DMS53 treated with DMSO at 0.1 percent for 48 hours (cell line): ENCODE measurements around the gene ZBTB38.

ENCODE experiments used
- DNase-seq: peaks from one replicate; lab custom pipeline; 2025; ENCODE audit not compliant: unreplicated experiment; lab: John Stamatoyannopoulos, UW

Gene ZBTB38

DNA sequence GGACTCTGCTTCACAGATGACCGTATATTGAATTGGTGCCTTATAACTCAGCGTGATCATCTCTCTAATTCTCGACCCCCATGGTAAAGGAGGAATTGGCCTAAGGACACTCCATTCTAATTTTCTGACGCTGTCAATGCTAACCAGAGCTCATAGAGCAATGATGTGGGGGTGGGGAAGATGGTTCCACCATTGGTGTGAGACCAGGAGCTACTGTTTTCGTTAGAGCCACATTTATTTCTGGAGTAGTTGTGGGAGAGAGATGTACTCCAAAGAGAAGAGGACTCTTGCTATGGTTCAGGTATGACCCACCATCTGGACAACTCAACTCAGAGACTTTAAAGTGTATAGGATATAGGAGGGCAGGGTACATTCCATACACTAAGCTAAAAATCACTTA is 16.3 kb downstream of the ZBTB38 start:
- DNase-seq: no peak

DNA sequence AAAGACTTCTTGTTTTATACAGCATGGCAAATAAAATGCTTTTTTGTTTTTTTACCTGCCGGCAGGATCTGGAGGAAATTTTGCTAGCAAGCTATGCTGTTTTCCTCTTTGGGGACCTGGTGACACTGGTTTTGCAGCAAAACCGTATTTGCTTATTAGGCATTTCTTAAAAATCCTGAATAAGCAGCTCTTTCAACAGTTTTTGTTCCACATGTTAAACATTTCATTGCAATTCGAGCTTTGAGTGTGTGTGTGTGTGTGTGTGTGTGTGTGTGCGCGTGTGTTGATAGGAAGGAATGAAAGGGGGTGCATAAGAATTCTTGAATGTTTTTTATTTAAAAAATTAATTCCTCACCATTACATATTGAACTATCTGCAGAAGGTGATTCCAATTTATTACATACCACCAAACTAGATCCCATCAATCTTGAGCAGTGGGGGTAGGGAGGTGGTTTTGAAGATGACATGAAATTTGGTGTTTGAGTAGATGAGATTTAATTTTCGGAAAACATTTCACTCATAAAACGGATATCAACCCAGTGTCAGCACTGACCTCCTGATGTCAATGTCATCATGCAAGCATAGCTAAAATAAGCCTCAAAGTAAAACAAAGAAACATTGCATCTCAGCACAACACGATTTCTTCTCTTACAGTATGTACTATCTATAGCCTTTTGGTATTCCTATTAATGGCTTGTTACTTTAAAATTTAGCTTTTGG is 17.3 kb downstream of the ZBTB38 start:
- DNase-seq: no peak

DNA sequence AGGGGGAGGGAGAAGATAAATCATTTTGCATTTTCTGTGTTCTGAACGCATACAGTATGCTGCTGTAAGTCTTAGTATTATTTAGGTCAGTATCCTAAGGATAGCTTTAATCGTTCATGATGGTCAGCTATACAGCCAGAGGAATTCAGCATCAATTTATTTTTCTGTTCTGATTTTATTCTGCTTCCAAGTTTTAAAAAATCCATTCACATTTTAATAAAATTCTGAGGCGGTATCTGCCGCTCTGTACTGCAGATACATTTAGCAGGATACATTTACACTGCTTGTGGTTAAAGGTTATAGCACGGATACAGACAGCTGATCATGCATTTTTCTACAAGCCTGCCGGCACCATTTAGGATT is 17.8 kb downstream of the ZBTB38 start:
- no peak for DNase-seq

DNA sequence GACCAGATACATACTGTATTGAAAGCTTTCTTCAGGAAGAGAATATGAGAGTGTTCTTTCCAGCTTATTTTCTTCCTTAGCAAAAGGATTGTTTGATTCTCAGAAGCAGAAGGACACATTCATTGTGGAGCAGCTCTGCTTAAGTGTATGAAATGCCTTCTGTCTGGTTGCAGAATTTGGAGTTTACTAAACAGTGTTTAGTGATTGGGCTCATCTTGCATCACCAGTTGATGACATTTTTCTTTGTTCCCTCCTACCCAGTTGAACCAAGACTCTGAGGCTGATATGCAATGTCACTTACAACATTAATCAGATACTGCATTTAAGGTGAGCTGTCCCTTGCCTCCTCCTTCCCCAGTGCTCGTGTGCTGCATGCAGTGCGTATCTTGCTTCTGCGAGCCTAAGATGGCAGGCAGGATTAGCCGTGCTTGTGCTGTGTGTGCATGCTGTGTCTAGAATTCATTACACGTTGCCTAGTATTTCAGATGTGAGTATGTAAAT is 18.4 kb downstream of the ZBTB38 start:
- DNase-seq: no peak

DNA sequence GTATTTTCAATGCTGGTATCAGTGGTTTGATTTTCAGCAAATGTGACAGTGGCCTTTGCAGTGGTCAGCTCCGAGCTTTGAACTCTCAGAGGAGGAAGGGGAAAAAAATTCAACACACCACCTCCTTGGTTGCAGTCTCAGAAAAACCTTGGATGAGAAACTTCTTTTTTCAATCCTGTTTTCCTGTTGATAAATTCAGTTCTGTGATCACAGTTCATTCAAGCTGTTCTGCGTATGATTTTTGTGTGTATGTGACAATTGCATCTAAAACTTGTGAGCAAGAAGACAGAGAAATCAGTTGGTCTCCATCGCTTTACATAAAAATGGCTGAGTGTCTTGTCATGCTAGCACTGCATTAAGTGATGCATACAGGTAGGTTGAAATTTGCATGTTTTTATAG is 19.2 kb downstream of the ZBTB38 start:
- DNase-seq: no peak

DNA sequence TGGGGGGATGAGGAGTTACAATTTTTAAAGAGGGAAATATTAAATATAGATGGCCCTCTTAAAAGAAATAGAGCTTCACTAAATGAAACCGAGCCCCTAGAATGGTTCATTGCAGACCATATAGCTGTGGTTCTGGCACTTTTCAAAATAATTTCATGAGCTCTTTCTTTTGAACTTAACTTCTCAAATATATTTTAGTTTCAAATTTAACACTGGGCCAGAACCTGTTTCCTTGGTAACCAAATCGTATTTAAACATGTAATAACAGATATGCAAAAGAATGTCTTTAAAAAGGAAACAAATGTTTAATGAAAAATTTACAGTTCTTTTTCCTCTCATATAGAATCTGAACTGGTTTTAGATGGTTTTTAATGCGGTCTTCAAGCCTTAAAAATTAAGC is 20.1 kb downstream of the ZBTB38 start:
- no peak for DNase-seq

DNA sequence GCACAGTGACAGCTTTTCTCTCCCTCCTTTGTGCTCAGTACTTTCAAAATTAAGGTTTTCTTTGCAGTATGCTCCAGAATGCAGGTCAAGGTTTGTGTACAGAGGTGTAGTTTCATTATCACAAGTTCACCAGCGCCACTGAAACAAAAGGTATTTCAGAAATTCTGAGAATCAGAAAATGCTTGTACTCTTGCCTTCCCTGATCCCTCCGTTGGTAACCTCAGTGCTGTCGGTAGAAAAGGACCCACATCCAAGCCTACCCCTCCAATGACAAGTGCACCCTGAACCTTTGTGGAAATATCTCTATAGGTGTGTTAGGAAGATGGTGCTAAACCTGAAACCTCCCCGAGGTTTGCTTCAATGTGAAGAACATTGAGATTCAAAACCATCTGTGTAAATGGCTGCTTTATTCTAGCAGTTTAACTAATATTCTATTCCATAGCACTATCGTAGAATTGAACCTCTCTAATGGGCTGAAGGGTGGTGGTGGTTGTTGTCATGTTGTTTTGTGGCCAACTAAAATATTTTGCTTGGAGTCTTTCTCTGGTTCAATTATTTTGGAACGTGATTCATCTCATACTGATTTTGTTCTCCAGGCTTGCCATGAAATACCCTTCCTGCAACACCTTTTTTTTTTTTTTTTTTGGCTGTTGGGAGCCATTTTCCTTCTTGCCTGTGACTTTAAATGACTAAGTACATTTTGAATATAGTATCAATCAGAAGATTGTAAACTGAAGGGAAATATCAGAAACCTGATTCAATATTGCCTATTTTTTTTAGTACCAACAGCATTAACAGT is 20.7 kb downstream of the ZBTB38 start:
- no peak for DNase-seq

DNA sequence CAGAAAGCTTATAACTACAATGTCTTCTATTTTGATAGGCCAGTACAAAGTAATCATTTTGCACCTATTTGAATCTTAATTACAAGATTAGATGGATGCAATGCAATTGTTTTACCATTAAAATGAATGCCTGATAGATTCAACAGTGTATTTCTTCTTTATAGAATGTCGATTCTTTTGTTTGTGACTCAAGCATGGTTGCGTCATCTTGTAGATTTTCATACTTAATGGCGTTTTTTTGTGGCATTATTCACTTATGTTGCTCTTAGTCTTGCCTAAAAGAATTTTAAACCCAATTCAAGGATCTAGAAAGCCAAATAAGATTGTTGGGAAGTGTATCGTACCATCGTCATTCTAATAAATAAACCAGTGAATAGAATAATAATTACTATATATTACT is 21.4 kb downstream of the ZBTB38 start:
- DNase-seq: no peak

DNA sequence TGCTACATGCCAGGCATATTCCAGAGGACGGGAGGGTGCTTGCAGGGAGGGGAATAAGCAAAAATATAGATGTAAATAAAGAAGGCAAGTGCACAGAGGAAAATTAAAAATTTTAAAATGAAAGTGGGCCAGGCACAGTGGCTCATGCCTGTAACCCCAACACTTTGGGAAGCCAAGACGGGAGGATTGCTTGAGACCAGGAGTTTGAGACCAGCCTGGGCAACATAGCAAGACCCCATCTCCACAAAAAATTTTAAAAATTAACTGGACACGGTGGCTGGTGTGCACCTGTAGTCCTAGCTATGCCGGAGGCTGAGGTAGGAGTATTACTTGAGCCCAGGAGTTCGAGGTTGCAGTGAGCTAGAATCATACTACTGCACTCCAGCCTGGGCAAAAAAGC is 22.4 kb downstream of the ZBTB38 start:
- DNase-seq: no peak

DNA sequence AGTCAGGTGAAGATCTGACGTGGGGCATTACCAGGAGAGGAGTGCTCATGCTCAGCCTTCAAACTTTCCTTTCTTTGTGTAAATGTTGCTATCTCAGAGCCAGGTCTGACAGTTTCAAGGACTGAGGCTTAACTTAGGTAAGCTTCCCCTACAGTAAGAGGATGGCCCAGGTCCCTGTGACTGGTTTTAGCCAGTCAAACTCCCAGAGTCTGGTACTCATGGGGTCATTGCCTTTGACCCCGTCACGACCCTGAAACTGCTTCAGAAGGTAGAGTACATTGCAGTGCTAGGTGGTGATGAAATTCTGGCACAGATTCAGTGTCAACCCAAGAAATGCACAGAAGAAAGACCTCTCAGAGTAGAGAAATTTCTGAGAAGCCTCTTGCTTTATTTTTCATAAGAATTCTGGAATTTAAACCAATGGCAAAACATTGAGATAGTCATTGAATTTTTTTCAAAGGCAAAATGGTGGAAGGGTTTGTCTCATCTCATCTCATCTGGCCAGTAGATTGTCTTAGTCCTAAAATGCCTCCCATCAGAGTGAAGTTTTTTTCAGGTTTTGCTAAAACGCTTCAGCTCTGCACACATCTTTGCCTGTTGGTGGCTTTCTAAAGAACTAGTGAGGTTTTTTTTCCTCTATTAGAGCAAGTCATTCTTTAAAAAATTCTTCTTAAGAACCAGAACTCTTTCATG is 23.1 kb downstream of the ZBTB38 start:
- DNase-seq: no peak

DNA sequence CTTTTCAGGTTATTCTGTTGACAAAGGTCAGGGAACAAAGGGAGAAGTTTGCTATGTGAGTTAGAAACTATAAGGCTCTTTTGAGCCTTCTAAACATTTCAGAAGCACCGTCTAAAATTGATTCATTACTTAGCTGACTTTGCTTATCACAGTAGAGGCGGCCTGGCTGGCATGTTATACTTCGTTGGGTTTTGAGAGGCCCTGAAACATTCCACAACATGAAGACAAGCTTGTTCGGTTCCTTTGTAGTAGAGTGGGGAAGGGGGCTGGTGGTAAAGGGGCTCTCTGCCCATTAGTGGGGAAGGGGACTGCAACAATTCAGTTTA is 23.6 kb downstream of the ZBTB38 start:
- DNase-seq: no peak

DNA sequence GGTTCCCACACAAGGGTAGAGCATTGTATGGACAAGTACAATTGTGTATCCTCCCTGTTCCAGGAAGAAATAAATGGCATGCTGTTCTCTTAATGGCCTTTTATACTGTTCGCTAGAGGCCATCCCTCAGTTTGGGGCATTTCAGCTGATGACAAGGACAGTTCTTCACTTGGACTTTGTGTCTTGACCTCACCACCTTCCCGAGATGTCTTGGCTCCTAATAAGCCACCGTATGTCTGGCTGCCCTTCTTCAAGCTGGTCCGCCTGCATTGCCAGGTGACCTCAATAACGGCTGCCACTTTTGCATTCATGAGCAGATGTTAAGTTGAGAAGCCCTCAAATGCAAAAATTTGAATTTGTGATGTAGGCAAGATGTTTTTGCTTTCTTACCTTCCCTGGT is 24.1 kb downstream of the ZBTB38 start:
- DNase-seq: no peak

DNA sequence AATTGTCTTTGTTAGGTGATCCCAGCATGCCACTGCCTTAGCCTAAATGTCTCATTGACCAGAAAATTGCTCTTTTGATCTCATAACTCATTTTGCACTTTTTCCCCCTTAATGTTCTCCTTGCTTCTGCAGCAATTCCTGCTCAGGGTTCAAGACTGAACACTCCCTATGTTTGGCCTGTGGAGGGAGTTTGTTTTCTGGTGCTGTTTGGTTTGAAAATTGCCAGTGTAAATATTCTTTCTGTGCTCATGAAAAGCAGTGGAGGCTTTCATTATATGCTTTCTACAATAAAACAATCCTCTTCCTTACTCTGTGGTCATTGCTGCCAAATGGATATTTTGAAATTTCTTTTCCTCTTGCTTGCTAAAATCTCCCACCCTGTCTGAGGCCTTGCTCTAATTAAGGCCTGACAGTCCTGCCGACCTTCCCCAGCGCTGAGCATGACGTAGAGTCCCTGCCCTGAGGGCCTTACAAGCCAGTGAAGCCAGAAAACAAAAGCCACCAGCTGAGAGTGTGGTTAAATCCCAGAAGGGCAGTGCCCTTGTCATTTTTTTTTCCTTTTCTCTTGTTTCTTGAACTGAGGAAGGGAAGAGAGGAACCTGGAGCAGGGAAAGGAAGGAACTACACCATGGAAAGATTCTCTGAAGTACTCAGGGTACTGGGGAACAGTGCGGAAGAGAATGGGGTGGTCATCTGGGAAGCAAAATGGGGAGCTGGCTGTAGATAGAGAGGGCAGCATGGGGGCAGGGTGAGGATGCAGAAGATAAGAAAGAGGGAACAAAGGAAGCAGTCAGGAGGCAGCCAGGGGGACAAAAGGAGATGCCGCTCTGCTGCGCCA is 24.8 kb downstream of the ZBTB38 start:
- DNase-seq: no peak

DNA sequence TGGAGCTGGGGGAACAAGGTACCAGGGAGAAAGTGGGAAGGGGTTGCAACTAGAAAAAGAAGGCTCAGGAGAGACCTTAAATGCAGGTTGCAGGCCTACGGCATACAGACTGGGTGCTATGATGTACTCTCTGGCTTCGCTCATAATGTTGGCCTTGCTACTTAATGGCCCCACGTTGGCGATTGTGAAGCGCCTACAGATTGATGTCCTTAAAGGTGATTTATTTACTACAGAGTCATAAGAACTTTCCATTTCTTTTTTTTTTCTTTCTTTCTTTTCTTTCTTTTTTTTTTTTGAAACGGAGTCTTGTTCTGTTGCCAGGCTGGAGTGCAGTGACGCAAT is 25.4 kb downstream of the ZBTB38 start:
- no peak for DNase-seq

DNA sequence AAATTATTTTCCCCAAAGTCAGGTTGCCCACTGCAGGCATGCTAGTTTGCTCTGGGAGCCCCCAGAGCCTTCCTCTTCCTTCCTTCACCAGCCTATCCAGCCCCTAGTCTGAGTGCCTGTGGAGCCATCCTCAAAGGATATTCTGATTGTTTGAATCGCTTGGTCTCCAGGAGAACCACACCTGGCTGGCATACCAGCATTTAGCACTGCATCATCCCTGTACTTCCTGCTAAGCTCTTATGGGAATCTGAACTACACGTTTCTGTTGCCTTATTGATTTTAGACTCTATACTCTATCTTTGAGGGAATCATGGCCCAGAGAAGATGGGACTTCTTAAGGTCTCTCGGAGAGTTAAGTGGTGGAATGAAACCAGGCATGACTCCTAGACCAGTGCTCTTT is 26.3 kb downstream of the ZBTB38 start:
- no peak for DNase-seq

DNA sequence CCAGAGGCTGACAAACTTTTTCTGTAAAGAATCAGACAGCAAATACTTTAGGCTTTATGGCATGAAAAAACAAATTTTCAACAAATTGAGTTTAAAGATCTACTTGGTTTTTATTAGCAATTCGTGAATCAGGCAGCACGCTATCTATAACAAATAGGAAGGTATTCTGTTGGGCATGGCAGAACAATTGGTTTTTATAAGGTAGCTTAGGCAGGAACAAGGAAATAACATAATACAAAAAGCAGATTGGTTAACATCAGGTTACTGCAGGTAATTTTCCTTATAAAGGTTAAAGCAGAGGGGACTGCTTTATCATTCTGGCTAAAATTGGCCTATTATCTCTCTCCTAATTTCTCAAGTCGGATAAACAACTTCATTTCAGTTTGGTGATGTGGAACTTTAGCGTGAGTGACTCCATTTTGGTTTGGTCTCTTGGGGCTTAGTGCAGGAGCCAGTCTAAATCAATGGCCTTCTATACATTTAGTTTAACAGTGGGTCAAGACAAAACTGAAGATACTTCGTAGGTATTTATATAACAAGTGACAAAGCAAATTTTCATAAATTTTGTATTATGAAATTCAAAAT is 26.8 kb downstream of the ZBTB38 start:
- no peak for DNase-seq

DNA sequence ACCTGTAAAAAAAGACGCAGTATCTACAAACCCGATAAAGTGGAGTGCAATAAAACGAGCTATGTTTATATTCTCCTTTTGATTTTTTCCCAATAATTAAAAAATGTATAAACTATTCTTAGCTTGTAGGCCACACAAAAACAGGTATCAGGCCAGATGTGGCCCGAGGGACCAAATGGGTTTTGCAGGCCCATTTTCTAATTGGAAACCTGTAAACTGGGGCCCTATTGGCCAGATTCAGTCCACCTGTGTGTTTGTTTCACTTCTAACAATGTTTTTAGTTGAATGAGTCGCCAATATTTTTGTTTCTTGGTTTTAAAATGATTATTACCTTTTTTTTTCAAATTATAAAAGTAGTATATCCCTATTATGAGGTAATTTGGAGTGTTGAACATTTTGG is 29.7 kb downstream of the ZBTB38 start:
- no peak for DNase-seq

DNA sequence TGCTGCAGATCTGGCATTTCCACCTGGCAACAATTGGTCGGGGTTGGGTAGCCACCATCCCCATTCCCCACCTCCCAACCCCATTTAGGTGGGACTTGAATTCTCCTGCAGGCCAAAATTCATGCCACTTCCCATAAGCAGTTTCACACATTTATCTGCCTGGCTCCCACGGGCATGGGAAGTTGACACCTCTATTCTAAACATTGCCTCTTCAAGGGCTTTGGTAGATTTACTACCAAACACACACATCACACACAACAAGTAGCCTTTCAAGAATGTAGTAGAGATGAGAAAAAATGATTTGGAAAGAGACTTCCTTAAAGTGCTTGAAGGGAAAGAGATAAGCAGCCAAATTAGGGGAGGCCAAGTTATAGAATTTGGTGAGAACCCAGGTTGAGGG is 30.9 kb downstream of the ZBTB38 start:
- no peak for DNase-seq

DNA sequence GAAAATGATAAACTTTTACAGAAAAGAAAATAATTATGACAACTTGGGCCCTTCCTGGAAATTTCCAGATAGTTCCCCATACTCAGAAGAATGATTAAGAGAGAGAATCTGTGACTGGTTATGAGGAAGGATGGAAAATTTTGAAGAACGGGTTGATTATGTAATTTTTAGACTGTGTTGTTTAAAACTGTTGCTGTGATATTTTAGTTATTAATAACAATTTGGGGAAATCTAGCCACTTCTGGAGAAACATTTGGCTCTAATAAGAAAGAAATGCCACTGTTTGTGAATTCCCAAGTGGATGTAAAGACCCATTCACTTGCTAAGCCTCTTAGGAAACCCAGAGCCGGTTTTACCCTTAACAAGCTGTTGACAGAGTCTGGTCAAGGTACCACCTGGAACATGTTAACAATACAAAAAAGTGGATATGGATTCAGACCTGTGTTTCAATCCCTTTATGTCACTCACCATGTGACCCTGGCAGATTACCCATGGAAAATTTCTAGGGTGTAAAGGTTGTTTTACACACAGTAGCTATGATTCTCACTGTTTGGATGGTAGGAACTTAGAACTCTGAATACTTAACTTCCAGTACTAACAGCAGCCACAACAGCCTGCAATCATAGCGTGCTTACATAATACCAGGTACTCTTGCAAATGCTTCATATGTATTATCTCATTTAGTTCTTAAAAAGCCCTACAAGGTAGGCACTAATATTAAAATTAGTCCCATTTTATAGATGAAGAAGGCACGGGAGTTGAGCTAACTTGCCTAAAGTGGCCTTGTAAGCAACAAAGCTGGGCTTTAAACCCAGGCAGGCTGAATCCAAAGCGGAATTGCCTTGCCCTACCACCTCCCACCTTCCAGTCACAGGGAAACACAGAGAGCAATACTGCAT is 32.0 kb downstream of the ZBTB38 start:
- DNase-seq: no peak

DNA sequence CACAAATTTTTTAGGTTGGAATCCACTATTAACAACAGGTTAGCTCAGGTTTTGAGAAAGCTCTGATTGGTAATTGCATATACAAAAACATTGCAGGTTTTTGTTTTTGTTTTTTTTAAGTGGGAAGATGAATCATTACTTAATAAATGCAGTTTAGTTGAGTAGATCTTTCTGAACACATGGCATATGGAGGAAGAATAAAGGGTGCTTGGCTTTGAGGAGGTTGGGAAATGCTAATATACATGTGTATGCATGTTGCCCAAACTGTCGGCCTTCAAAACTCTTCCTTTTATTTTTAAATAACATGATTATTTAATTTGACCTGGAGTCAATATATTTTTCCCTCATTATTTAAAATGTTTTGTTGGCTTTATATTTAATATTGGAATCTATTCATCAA is 32.8 kb downstream of the ZBTB38 start:
- no peak for DNase-seq
